Neutrophil (primary cell): ENCODE results near the gene SHFL.

Experiments used
- H3K27ac ChIP-seq: fragments of 200-600 bp; sonication (generic); 2 replicates; pipeline ENCODE4 v1.5.1; 2016; ENCODE audit warnings: mild to moderate bottlenecking, moderate library complexity
- H3K27me3 ChIP-seq: fragments of 200-600 bp; sonication (generic); 2 replicates; pipeline ENCODE4 v1.6.0; 2016; ENCODE audit warnings: mild to moderate bottlenecking
- H3K36me3 ChIP-seq: fragments of 200-600 bp; sonication (generic); 2 replicates; pipeline ENCODE4 v1.5.1; 2017
- H3K4me1 ChIP-seq, 2 experiments: fragments of 200-600 bp in 1 of 2; sonication (generic) in 1 of 2; 1 replicate in 1 of 2; 2 replicates in 1 of 2; pipeline versions ENCODE4 v1.5.1 to v1.6.1; 2013 to 2016; ENCODE audit warnings: low read depth in 1 of 2, low read length in 1 of 2, mild to moderate bottlenecking in 1 of 2, moderate library complexity in 1 of 2; ENCODE audit not compliant: control insufficient read depth in 1 of 2, insufficient read depth in 1 of 2
- H3K4me3 ChIP-seq, 2 experiments: fragments of 200-600 bp in 1 of 2; sonication (generic) in 1 of 2; 1 replicate in 1 of 2; 2 replicates in 1 of 2; pipeline ENCODE4 v1.5.1; 2013 to 2016; ENCODE audit warnings: low read depth in 1 of 2, low read length in 1 of 2, mild to moderate bottlenecking in 1 of 2, moderate library complexity in 1 of 2
- H3K9me3 ChIP-seq: fragments of 200-600 bp; sonication (generic); 2 replicates; pipeline ENCODE4 v1.5.1; 2016
- CTCF ChIP-seq: fragments of 200-600 bp; sonication (generic); IDR thresholded peaks from 2 replicates; pipeline ENCODE4 v1.5.1; 2016; ENCODE audit warnings: antibody characterized with exemption

The SHFL gene

GRCh38 chr19:10092648-10093294, 6.7 kb downstream of the SHFL start:
- Histone ChIP-seq H3K27ac (no peak overlapping the region), H3K4me1 (peaks cover 13 to 15% of the 10 kb centered on the region in 2 experiments), H3K36me3 (peaks cover 45% of the 10 kb centered on the region), H3K4me3 (no peak overlapping the region), H3K9me3 (no peaks in the 10 kb centered on the region), H3K27me3 (no peaks in the 10 kb centered on the region)
- no peak for TF ChIP-seq CTCF

GRCh38 chr19:10093295-10094186, 7.4 kb downstream of the SHFL start:
- no peak overlapping the region for H3K4me3 ChIP-seq
- peaks cover 45% of the 10 kb centered on the region for H3K36me3 ChIP-seq
- H3K4me1 ChIP-seq, result peaks cover 13 to 15% of the 10 kb centered on the region in 2 experiments
- H3K9me3 ChIP-seq, result no peaks in the 10 kb centered on the region
- H3K27ac ChIP-seq, result no peak overlapping the region
- no peak for TF ChIP-seq CTCF
- no peaks in the 10 kb centered on the region for H3K27me3 ChIP-seq

- Histone ChIP-seq H3K27ac (peak overlapping the region; percentile 65), H3K36me3 (peaks cover 29% of the 10 kb centered on the region), H3K4me1 (peaks cover 13 to 15% of the 10 kb centered on the region in 2 experiments), H3K27me3 (no peaks in the 10 kb centered on the region), H3K4me3 (peak overlapping the region; percentile 48 to 66), H3K9me3 (no peaks in the 10 kb centered on the region)
- TF ChIP-seq CTCF, result no peak
Observed at GRCh38 chr19:10095622-10095947, 9.5 kb downstream of the SHFL start.

GRCh38 chr19:10095948-10096614, 10.0 kb downstream of the SHFL start:
- Histone ChIP-seq H3K27me3 (no peaks in the 10 kb centered on the region), H3K36me3 (peaks cover 26% of the 10 kb centered on the region), H3K4me1 (peaks cover 13 to 15% of the 10 kb centered on the region in 2 experiments), H3K4me3 (peak overlapping the region; percentile 66 to 69), H3K9me3 (no peaks in the 10 kb centered on the region), H3K27ac (peak overlapping the region; percentile 65)
- peak; percentile 19 for TF ChIP-seq CTCF

GRCh38 chr19:10096615-10096963, 10.5 kb downstream of the SHFL start:
- peak overlapping the region; percentile 65 for H3K27ac ChIP-seq
- H3K27me3 ChIP-seq, result no peaks in the 10 kb centered on the region
- no peaks in the 10 kb centered on the region for H3K9me3 ChIP-seq
- H3K36me3 ChIP-seq, result peaks cover 21% of the 10 kb centered on the region
- H3K4me3 ChIP-seq, result peak overlapping the region; percentile 66 to 69
- peaks cover 15 to 17% of the 10 kb centered on the region in 2 experiments for H3K4me1 ChIP-seq
- no peak for TF ChIP-seq CTCF
